ENCODE measurements around the gene JPH2.

DNA sequence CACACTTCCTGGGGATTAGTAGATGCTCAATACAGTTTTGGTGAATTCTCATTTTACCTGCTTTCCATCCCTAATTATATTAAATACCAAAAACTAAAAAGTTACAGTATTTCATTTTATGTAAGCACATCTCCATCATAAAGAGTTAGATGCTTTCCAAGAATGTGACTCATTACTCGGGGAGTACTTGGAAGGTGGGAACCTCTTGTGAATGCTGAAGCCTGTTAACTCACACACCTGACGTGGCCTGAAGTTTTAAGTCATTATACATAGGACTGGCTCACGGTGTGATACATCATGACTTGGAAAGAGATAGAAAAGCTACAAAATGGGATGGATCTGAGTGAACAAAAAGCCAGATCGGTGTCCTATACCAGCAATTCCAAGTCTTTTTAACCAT, 25.8 kb upstream of the JPH2 start:
- TF ChIP-seq, protein P1, sequence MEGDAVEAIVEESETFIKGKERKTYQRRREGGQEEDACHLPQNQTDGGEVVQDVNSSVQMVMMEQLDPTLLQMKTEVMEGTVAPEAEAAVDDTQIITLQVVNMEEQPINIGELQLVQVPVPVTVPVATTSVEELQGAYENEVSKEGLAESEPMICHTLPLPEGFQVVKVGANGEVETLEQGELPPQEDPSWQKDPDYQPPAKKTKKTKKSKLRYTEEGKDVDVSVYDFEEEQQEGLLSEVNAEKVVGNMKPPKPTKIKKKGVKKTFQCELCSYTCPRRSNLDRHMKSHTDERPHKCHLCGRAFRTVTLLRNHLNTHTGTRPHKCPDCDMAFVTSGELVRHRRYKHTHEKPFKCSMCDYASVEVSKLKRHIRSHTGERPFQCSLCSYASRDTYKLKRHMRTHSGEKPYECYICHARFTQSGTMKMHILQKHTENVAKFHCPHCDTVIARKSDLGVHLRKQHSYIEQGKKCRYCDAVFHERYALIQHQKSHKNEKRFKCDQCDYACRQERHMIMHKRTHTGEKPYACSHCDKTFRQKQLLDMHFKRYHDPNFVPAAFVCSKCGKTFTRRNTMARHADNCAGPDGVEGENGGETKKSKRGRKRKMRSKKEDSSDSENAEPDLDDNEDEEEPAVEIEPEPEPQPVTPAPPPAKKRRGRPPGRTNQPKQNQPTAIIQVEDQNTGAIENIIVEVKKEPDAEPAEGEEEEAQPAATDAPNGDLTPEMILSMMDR (IDR thresholded peaks at IDR 0.05; ENCODE audit: insufficient read depth, low read length), result no peak
- TF ChIP-seq GABPA (IDR thresholded peaks at IDR 0.05; ENCODE audit: low read depth) (no peak), POLR2AphosphoS5 (IDR thresholded peaks at IDR 0.05; ENCODE audit: low read depth) (no peak), SPI1 (IDR thresholded peaks at IDR 0.05; ENCODE audit: borderline replicate concordance, low read depth) (no peak)
- TF ChIP-seq, protein P2, sequence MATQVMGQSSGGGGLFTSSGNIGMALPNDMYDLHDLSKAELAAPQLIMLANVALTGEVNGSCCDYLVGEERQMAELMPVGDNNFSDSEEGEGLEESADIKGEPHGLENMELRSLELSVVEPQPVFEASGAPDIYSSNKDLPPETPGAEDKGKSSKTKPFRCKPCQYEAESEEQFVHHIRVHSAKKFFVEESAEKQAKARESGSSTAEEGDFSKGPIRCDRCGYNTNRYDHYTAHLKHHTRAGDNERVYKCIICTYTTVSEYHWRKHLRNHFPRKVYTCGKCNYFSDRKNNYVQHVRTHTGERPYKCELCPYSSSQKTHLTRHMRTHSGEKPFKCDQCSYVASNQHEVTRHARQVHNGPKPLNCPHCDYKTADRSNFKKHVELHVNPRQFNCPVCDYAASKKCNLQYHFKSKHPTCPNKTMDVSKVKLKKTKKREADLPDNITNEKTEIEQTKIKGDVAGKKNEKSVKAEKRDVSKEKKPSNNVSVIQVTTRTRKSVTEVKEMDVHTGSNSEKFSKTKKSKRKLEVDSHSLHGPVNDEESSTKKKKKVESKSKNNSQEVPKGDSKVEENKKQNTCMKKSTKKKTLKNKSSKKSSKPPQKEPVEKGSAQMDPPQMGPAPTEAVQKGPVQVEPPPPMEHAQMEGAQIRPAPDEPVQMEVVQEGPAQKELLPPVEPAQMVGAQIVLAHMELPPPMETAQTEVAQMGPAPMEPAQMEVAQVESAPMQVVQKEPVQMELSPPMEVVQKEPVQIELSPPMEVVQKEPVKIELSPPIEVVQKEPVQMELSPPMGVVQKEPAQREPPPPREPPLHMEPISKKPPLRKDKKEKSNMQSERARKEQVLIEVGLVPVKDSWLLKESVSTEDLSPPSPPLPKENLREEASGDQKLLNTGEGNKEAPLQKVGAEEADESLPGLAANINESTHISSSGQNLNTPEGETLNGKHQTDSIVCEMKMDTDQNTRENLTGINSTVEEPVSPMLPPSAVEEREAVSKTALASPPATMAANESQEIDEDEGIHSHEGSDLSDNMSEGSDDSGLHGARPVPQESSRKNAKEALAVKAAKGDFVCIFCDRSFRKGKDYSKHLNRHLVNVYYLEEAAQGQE (IDR thresholded peaks at IDR 0.05; ENCODE audit: insufficient replicate concordance, low read depth), result no peak

All from HL-60 (cell line).